Activated CD8-positive, alpha-beta memory T cell treated with anti-CD3 and anti-CD28 coated beads for 36 hours (primary cell): ENCODE results near the gene BMPER. TPM values are rescaled to one million over a fixed set of nuclear protein-coding genes. Genes with fewer than 3 reads are reported as not detected.

ENCODE experiments used
- CTCF ChIA-PET: fragments of 350-600 bp; sonication (Branson Sonifier 250); formaldehyde crosslinking; loops from one replicate; lab custom pipeline; 2021; ENCODE audit warnings: antibody characterized with exemption; lab: Charles Lee
- POLR2A ChIA-PET: fragments of 350-600 bp; sonication (Branson Sonifier 250); formaldehyde crosslinking; loops from one replicate; lab custom pipeline; 2021; ENCODE audit warnings: antibody characterized with exemption; lab: Charles Lee
- total RNA-seq, 2 experiments: library from RNA; stranded (reverse); gene quantifications; one replicate each; pipeline ENCODE4 v1.2.3, GENCODE V29; 2021

The BMPER gene
- total RNA-seq, 2 experiments from 2014 or later, result not detected

- CTCF ChIA-PET, result no interaction called here
- POLR2A ChIA-PET, result no interaction called here
These were observed 81.9 kb downstream of the BMPER start for GRCh38 chr7:33986951-33987947.

GRCh38 chr7:33996899-33997298 lies 91.6 kb downstream of the BMPER start:
- POLR2A ChIA-PET, result no interaction called here

GRCh38 chr7:33998476-33998875 lies 93.1 kb downstream of the BMPER start:
- CTCF ChIA-PET, result no interaction called here
- POLR2A ChIA-PET, result no interaction called here

More at GRCh38 chr7:33996899-33997298, 91.6 kb downstream of the BMPER start:
- CTCF ChIA-PET, result no interaction called here

- POLR2A ChIA-PET, result no interaction called here
These were observed 105.8 kb downstream of the BMPER start for GRCh38 chr7:34011017-34011695.

GRCh38 chr7:34011696-34012095 lies 106.4 kb downstream of the BMPER start:
- CTCF ChIA-PET, result no interaction called here
- POLR2A ChIA-PET, result no interaction called here

More at GRCh38 chr7:34011017-34011695, 105.8 kb downstream of the BMPER start:
- CTCF ChIA-PET, result no interaction called here

- ChIA-PET CTCF (no interaction called here), POLR2A (no interaction called here)
These were observed 108.1 kb downstream of the BMPER start for GRCh38 chr7:34013421-34013820.

- ChIA-PET POLR2A (no interaction called here), CTCF (no interaction called here)
These were observed 110.3 kb downstream of the BMPER start for GRCh38 chr7:34015651-34016050.

GRCh38 chr7:34016876-34017275 lies 111.5 kb downstream of the BMPER start:
- CTCF ChIA-PET, result no interaction called here
- POLR2A ChIA-PET, result no interaction called here

GRCh38 chr7:34019301-34019790 lies 114.0 kb downstream of the BMPER start:
- ChIA-PET CTCF (no interaction called here), POLR2A (no interaction called here)

GRCh38 chr7:34022626-34023025 lies 117.3 kb downstream of the BMPER start:
- ChIA-PET CTCF (no interaction called here), POLR2A (no interaction called here)

- POLR2A ChIA-PET, result no interaction called here
- CTCF ChIA-PET, result no interaction called here
These were observed 120.3 kb downstream of the BMPER start for GRCh38 chr7:34025600-34025999.

- CTCF ChIA-PET, result no interaction called here
- POLR2A ChIA-PET, result no interaction called here
These were observed 121.3 kb downstream of the BMPER start for GRCh38 chr7:34026481-34027190.

- CTCF ChIA-PET, result no interaction called here
These were observed 125.8 kb downstream of the BMPER start for GRCh38 chr7:34031156-34031555.

GRCh38 chr7:34034728-34035127 lies 129.4 kb downstream of the BMPER start:
- CTCF ChIA-PET, result no interaction called here

More at GRCh38 chr7:34031156-34031555, 125.8 kb downstream of the BMPER start:
- POLR2A ChIA-PET, result no interaction called here

GRCh38 chr7:34036051-34036920 lies 130.9 kb downstream of the BMPER start:
- ChIA-PET POLR2A (no interaction called here), CTCF (no interaction called here)

More at GRCh38 chr7:34034728-34035127, 129.4 kb downstream of the BMPER start:
- POLR2A ChIA-PET, result no interaction called here

GRCh38 chr7:34036972-34037792 lies 131.8 kb downstream of the BMPER start:
- CTCF ChIA-PET, result no interaction called here
- POLR2A ChIA-PET, result no interaction called here

GRCh38 chr7:34038816-34039470 lies 133.6 kb downstream of the BMPER start:
- CTCF ChIA-PET, result no interaction called here
- POLR2A ChIA-PET, result no interaction called here
